Measurements from ENCODE around the gene KCNH4. TPM values are rescaled to one million over a fixed set of nuclear protein-coding genes. Genes with fewer than 3 reads are reported as not detected.

Gene KCNH4
- polyA plus RNA-seq, 3 donors: 0.05 TPM; not detected in 2

DNA sequence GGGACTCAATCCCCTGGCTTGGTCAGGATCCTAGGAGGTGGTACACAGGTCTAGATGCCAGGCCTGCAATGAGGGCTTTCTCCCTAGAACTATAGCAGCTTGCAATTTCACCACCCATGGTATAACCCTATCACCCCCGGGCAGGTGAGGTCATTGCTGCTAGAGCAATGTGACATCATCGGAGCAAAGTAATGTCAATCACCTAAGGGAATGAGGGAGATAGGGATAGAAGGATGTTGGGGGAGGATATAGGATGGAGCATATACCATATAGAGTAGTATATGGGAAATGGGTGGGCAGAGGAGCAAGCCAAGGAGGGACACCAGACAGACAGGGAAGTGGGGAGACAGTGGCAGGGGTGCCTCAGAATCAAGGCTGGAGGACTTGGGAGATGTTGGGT lies 3.3 kb downstream of the KCNH4 start:
- Histone ChIP-seq H3K4me3 (replicated peaks in 1 of 3; ENCODE audit: low read depth in 2 of 3, low read length in 3 of 3) (no peak overlapping the region), H2AFZ (ENCODE audit: insufficient read depth, low read depth, low read length, poor library complexity, severe bottlenecking) (no peak overlapping the region), H3K36me3 (replicated peaks in 1 of 2; ENCODE audit: control insufficient read depth in 1 of 2, insufficient read depth in 2 of 2, low read length in 2 of 2) (no peaks in the 10 kb centered on the region), H4K20me1 (ENCODE audit: insufficient read depth, low read length) (peaks cover 3% of the 10 kb centered on the region), H3K4me2 (replicated peaks; ENCODE audit: extremely low read depth, low read length, poor library complexity, severe bottlenecking) (no peak overlapping the region), H3K4me1 (ENCODE audit: control insufficient read depth in 1 of 2, insufficient read depth in 2 of 2, low read length in 2 of 2) (peaks cover 29 to 33% of the 10 kb centered on the region in 2 donors), H3K27me3 (ENCODE audit: control insufficient read depth in 2 of 2, insufficient read depth in 2 of 2, low read length in 2 of 2) (peaks cover 8 to 39% of the 10 kb centered on the region in 2 donors), H3K9ac (ENCODE audit: insufficient read depth, low read length, poor library complexity, severe bottlenecking) (no peak overlapping the region), H3K27ac (ENCODE audit: low read depth in 1 of 2, low read length in 2 of 2) (no peak overlapping the region), H3K9me3 (replicated peaks in 1 of 2; ENCODE audit: control insufficient read depth in 1 of 2, insufficient read depth in 1 of 2, low read length in 2 of 2) (peaks cover 0 to 14% of the 10 kb centered on the region in 2 donors), H3K79me2 (ENCODE audit: insufficient read depth, low read length) (no peaks in the 10 kb centered on the region)
- peaks cover 39 to 54% (median 46%) of the 10 kb centered on the region in 3 donors for H3K27me3 Mint-ChIP-seq (ENCODE audit: low read depth in 3 of 3)
- H3K36me3 Mint-ChIP-seq: peaks cover 0 to 3% of the 10 kb centered on the region in 2 donors
- peak overlapping the region in 1 of 2 donors; percentile 48 for H3K4me3 Mint-ChIP-seq
- H3K9me3 Mint-ChIP-seq: peaks cover 0 to 14% (median 8%) of the 10 kb centered on the region in 7 donors
- TF ChIP-seq, protein P1, sequence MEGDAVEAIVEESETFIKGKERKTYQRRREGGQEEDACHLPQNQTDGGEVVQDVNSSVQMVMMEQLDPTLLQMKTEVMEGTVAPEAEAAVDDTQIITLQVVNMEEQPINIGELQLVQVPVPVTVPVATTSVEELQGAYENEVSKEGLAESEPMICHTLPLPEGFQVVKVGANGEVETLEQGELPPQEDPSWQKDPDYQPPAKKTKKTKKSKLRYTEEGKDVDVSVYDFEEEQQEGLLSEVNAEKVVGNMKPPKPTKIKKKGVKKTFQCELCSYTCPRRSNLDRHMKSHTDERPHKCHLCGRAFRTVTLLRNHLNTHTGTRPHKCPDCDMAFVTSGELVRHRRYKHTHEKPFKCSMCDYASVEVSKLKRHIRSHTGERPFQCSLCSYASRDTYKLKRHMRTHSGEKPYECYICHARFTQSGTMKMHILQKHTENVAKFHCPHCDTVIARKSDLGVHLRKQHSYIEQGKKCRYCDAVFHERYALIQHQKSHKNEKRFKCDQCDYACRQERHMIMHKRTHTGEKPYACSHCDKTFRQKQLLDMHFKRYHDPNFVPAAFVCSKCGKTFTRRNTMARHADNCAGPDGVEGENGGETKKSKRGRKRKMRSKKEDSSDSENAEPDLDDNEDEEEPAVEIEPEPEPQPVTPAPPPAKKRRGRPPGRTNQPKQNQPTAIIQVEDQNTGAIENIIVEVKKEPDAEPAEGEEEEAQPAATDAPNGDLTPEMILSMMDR (IDR thresholded peaks at IDR 0.05): no peak
- H3K4me1 Mint-ChIP-seq: peaks cover 26% of the 10 kb centered on the region
- no peak overlapping the region for H3K27ac Mint-ChIP-seq
- intact Hi-C loops (cut with micrococcal nuclease): no loop called here
- DNase-seq: no peak
- 100% methylated on average over 1 of the region's 2 CpGs for WGBS (ENCODE audit: insufficient coverage)

- H3K27ac ChIP-seq (ENCODE audit: low read depth in 1 of 2, low read length in 2 of 2): no peak overlapping the region
- no peak overlapping the region for H3K9ac ChIP-seq (ENCODE audit: insufficient read depth, low read length, poor library complexity, severe bottlenecking)
- peaks cover 11 to 12% of the 10 kb centered on the region in 2 donors for H3K4me1 ChIP-seq (ENCODE audit: control insufficient read depth in 1 of 2, insufficient read depth in 2 of 2, low read length in 2 of 2)
- H3K4me3 Mint-ChIP-seq: no peak overlapping the region
- H3K27ac Mint-ChIP-seq: no peak overlapping the region
- no peaks in the 10 kb centered on the region for H3K79me2 ChIP-seq (ENCODE audit: insufficient read depth, low read length)
- intact Hi-C loops (cut with micrococcal nuclease): no loop called here
- TF ChIP-seq, protein P1 (IDR thresholded peaks at IDR 0.05): no peak
- no peak overlapping the region for H2AFZ ChIP-seq (ENCODE audit: insufficient read depth, low read depth, low read length, poor library complexity, severe bottlenecking)
- WGBS (ENCODE audit: insufficient coverage): 65% methylated on average over 12 of the region's 14 CpGs
- H3K27me3 ChIP-seq (ENCODE audit: control insufficient read depth in 2 of 2, insufficient read depth in 2 of 2, low read length in 2 of 2): peaks cover under 1 to 15% of the 10 kb centered on the region in 2 donors
- H3K36me3 Mint-ChIP-seq: no peaks in the 10 kb centered on the region
- peaks cover 0 to 7% (median 2%) of the 10 kb centered on the region in 7 donors for H3K9me3 Mint-ChIP-seq
- no peak for DNase-seq
- H3K4me3 ChIP-seq (replicated peaks in 1 of 3; ENCODE audit: low read depth in 2 of 3, low read length in 3 of 3): no peak overlapping the region
- H4K20me1 ChIP-seq (ENCODE audit: insufficient read depth, low read length): peaks cover 3% of the 10 kb centered on the region
- no peaks in the 10 kb centered on the region for H3K36me3 ChIP-seq (replicated peaks in 1 of 2; ENCODE audit: control insufficient read depth in 1 of 2, insufficient read depth in 2 of 2, low read length in 2 of 2)
- no peaks in the 10 kb centered on the region for H3K9me3 ChIP-seq (replicated peaks in 1 of 2; ENCODE audit: control insufficient read depth in 1 of 2, insufficient read depth in 1 of 2, low read length in 2 of 2)
- no peak overlapping the region for H3K4me2 ChIP-seq (replicated peaks; ENCODE audit: extremely low read depth, low read length, poor library complexity, severe bottlenecking)
- H3K27me3 Mint-ChIP-seq (ENCODE audit: low read depth in 3 of 3): peaks cover 20 to 28% (median 22%) of the 10 kb centered on the region in 3 donors
- H3K4me1 Mint-ChIP-seq: peaks cover 9% of the 10 kb centered on the region
These were observed 6.7 kb downstream of the KCNH4 start for GRCh38 chr17:42174126-42174783.

Data from CD14-positive monocyte (primary cell).